Stimulated activated CD8-positive, alpha-beta memory T cell treated with anti-CD3 and anti-CD28 coated beads, Interleukin-2, amount 100 ng/mL, for 48 hours (primary cell): ENCODE measurements around the gene HM13.
"Not testable (repeated sequence)": the region's sequence is repeated elsewhere in the genome, so short reads cannot be mapped to it uniquely, and the experiment has no call there.

Experiments
- DNase-seq, 2 donors: peaks; one replicate each; pipeline ENCODE4 v3.0.0-alpha.2; 2020; ENCODE audit warnings: low read depth in 2 of 2

HM13 gene

DNA sequence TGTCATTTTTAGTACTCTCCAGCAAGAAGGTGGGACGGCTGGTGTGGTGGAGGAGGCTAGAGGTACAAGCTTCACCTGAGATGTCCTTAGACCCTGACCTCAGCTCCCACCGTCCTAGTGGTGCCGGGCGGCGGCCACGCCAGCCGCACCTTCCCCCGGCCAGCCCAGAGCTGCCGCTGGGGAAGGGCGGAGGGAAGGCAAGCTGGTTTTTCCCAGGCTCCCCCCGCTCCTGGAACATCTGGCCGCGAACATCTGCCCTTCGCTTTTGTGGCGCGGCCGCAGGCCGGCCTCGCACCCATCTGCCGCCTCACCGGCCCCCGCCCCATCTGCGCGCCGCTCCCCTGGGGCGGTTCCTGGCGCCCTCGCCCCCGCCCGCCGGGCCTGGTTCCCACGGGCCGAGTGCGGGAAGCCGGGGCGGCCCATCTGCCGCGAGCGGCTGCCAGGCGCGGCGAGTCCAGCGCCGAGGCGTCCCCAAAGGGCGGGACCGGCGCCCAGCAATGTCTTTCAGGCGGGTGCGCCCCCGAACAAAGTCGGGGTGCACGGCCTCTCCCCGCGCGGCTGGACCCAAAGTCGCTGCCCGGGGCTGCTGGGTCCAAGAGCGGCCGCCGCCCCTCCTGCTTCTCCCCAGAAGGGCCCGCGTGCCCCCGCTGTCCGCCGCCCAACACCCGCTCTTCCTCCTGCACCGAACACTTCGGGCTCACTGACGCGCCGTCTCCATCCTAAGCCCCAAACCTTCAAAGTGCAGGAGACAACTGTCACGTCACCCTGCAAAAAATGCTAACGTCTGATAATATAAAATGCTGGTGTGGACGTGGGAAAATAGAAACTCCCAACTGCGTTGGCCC, 73.5 kb downstream of the HM13 start:
- no peak for DNase-seq

DNA sequence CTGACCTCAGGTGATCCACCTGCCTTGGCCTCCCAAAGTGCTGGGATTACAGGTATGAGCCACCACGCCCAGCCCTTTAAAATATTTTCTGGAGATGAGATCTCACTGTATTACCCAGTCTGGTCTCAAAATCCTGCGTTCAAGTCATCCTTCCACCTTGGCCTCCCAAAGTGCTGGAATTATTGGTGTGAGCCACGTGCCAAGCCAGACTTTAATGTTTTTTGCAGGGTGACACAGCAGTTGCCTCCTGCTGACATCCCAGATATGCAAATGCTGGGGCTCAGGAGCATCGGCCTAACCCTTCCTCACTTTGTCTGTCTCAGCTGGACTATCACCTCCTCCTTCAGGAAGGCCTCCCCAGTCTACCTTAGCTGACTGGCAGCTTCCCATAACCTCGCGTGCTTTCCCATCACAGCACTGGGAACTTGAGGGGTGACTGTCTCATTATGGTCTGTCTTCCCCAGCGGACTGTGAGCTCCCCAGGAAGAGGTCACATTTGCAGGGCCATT, 76.5 kb downstream of the HM13 start:
- no peak for DNase-seq

DNA sequence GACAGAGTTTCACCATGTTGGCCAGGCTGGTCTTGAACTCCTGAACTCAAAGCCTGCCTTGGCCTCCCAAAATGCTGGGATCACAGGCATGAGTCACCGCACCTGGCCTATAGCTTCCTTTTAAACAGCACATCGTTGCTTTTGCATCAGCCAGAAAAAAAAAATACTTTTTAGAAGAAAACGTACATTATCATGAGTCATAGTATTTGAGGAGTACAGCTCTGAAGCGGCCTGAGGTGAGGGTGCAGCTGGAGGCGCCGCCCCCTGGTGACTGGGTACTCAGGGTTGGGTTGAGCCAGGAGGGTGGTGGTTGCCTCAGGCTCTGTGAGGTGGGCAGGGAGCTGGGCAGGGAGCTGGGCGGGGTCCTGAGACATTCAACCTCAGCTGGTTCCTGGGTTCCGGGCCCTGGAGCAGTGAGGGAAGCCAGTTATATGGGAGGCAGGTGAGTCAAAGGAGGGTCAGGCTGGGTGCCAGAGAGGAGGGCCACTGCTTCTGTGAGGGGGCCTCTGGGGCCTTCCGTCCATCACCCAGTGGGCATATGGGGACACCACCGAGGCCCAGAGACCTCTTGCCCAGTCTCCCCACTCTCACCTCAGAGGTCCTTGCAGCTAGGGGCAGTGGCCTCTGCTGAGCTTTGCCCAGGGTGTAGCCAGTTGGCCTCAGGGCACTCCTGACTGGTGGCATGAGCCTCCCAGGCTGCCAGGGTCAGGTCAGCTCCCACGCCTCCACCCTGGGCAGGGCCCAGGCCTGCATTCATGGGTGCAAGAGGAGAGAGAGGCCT, 79.2 kb downstream of the HM13 start:
- DNase-seq, result peak in 1 of 2 donors; percentile 38

DNA sequence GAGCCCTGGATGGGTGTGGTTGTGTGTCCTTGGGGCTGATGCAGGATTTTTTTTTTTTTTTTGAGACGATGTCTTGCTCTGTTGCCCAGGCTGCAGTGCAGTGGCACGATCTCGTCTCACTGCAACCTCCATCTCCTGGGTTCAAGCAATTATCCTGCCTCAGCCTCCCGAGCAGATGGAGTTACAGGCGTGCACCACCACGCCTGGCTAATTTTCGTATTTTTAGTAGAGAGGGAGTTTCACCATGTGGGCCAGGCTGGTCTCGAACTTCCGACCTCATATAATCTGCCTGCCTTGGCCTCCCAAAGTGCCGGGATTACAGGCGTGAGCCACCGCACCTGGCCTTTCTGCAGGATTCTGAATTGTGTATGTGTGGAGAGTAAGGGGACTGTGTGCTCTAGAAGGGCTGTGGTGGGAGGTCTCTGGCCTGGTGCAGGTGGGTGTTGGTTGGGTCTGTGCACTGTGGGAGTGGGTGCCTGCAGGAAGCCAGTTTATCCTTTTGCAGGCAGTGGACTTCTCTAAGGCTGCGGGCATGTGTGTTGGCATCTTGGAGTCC, 79.8 kb downstream of the HM13 start:
- no peak for DNase-seq

DNA sequence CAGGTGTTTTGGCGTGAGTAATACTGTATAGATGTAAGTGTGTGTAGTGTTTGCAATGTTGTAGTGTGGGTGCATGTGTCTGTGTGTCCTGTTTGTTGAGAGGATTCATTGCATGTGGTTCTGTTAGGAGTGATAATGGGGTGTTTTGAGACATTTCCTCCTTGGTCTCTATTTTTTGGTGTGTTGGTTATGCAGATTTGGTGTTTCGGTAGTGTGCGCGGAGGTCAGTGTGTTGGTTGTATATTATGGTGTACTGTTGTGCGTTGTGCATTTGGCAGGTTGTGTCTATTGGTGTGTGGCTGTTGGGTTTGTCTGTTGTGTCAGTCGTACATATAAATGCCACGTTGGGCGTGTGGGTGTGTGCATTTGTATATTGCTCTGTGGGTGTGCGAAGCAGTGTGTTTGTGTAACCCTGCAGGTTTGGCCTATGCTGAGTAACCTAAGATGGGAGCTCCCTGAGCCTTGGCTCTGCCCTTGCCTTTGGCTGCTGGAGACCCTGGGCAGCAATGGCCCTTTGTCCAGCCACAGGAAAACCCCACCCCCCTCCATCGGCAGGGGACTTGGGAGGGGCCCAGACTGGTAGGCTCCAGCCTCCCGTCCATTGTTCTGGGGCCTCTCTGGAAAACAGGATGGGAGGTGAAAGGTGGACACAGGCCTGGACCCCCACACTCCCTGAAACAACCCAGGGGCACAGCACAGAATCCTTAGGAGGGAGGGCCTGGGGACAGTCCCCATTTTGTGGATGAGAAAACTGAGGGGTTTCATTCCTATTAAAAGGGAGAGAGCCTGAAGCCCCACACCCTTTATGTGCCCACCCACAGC, 80.5 kb downstream of the HM13 start:
- DNase-seq, result no peak

DNA sequence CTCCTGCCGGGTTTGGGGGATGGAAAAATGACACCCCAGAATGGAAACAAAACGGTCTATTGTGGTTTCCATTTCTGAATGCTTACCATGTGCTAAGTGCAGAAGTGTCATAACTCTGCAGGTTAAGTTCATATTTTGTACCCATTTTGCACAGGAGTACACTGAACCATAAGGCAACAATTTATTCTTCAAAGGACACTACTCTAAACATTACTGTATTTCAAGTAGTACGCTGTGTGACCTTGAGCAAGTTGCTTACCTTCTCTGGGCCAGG, 81.1 kb downstream of the HM13 start:
- DNase-seq, result no peak

DNA sequence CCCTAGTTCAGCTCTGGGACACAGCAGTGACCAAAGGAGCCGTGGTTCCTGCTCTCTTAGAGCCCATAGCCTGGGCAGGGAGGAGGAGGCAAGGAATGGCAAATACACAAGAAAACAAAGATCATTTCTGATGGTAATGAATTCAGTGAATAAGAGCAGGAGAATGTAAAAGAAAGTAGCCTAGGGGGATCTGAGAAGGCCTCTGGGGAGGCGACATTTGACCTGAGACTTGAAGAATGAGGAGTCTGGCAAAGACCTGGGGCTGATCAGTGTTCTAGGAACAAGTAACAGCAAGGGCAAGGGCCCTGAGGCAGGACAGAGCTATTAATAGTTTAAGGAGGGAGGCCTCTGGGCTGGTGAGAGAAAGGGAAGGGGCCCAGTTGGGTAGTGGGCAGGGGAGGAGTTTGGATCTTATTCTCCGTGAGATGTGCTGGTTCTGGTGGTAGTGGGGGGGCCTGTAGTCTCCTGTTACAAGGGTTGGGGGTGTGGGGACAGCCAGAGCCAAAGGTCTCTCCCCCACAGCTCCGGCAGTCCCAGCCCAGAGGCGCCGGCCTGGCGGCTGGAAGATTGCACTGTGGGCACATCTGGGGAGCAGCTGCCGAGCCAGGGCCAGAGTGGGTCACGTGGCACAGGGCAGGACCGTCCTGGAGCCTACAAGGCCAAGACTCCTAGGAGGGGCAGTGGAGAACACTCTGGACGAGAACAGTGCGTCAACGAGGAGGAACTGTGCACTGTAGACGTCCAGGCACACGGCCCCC, 81.6 kb downstream of the HM13 start:
- DNase-seq, result no peak

DNA sequence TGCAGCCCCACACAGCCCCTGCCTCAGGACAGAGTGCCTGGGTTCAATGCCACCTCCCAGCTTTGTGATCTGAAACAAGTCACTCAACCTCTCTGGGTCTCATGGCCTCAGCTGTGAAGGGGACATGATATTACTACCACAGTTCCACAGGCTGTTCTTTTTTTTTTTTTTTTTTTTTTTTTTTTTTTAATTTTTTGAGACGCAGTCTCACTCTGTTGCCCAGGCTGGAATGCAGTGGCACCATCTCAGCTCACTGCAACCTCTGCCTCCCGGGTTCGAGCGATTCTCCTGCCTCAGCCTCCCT, 82.1 kb downstream of the HM13 start:
- DNase-seq, result not testable (repeated sequence)

DNA sequence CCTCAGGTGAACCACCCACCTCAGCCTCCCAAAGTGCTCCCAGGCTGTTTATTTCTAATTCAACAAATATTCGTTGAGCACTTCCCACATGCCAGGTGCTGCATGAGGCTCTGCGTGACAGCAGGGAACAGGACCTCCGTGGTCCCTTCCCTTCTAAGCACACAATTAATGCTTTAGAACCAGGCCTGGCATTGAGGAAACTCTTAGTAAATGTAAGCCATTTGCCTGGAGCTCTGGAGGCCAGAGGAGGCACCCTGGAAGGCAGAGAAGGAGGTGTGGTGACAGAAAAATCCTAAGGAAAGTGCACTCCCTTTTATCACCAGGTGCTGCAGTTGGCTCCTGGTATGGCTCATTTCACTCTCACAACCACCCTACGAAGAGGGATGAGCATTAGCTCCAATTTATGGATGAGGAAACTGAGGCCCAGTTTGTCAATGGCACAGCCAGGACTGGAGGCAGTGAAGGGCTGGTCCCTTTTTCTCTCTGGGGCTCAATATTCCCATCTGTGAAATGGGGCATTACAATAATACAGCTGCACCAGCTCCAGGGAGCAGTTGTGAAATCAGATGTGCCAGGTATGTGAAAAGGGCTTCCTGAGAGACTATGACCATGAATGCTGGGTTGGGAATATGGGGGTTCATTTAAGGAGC, 82.7 kb downstream of the HM13 start:
- no peak for DNase-seq

DNA sequence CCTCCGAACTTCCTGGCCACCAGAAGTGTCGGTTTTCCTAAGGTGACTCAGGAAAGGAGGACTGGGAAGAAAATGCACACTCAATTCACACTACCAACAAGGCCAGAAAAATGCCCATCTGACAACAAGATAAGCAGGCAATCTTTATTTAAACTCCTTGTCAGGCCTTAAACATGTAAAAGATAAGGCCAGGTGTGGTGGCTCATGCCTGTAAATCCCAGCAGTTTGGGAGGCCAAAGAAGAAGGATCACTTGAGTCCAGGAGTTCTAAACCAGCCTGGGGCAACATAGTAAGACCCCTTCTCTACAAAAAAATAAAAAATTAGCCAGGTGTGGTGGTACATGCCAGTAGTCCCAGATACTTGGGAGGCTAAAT, 83.2 kb downstream of the HM13 start:
- no peak for DNase-seq

DNA sequence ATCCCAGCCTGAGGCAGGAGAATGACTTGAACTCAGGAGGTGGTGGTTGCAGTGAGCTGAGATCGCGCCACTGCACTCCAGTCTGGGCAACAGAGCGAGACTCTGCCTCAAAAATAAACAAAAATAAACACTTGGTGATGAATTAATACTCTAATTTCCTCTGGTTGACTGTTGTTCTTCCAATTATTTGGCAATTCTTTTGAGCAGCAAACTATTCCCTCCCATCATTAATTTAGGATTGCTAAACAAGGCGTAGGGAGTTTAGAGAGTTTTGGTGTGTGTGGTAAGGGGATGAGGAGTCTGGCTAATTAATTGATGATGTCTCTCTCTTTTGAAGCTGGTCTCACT, 88.2 kb downstream of the HM13 start:
- DNase-seq, result no peak

DNA sequence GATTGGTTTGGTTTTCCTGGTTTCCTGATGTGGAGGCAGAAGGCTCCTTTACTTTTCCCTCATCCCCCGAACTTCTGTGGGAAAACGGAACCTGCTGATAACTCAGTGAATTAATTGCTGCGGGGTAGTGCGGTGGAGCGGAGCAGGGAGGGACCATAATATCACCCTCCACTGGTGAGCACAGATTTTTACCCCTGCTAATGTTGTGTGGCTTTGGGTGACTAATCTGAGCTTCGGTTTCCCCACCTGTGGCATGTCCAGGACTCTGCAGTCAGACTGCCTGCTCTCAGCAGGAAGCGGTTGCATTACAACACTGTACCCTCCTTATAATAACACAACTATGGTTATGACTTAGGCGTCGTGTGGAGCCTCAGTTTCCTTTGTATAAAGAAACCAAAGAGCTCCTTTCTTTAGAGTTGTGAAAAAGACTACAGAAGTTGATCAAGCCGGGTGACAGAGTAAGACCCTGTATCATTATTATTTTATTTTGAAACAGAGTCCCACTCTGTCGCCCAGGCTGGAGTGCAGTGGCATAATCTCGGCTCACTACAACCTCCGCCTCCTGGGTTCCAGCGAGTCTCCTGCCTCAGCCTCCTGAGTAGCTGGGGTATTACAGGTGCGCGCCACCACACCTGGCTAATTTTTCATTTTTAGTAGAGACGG, 88.7 kb downstream of the HM13 start:
- peak in 1 of 2 donors; percentile 40 for DNase-seq

DNA sequence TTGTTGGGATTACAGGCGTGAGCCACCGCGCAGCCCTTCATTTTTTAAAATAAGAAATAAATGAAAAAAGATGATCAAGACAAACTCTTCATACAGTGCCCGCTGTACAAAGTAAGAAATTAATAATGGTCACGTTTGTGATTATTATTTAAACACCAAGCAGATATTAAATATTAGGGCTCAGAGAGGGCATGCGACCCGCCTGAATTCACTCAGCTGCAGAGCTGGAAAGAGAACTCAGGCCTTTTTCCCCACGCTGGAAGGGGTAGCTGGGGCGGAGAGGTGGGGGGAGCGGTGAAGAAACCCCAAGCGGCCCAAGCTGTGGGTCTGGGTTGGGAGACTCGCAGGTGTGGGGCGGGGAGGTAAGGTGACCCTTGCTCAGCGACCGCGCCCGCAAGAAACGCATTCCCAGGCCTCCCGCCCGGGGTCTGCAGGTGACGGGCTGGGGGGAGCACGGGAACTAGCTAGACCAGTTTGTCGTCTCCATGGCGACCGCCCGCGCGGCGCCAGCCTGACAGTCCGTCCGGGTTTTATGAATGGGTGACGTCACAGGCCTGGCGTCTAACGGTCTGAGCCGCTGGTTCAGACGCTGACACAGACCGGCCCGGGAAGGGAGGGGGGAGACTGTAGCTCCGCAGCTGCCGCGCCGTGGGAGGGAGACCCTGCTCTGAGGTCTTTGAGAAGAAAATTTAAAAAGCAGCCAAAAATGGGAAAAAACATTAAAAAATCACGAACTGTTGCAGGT, 89.8 kb downstream of the HM13 start:
- peak; percentile 60 to 74 for DNase-seq

DNA sequence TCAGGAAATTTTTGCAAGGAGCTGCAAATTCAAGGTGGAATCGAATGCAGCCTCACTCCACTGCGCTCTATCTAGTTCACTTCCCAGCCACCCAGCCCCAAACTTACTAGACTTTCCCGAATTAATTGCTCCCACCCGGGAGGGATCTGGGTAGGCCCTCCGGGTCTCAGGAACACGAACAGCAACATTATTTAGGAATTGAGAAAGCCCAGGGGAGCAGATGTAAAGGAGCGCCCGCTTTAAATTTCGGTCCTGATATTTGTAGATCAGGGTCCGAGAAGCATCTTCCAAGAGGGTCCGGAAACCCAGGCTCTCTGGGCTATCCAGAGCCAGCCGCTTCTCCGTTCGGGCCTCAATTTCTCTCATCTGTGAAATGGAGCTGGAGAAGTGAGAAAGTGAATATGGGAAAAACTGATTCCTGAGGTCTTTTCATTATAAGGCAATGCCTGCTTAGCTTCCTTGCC, 90.4 kb downstream of the HM13 start:
- no peak for DNase-seq

DNA sequence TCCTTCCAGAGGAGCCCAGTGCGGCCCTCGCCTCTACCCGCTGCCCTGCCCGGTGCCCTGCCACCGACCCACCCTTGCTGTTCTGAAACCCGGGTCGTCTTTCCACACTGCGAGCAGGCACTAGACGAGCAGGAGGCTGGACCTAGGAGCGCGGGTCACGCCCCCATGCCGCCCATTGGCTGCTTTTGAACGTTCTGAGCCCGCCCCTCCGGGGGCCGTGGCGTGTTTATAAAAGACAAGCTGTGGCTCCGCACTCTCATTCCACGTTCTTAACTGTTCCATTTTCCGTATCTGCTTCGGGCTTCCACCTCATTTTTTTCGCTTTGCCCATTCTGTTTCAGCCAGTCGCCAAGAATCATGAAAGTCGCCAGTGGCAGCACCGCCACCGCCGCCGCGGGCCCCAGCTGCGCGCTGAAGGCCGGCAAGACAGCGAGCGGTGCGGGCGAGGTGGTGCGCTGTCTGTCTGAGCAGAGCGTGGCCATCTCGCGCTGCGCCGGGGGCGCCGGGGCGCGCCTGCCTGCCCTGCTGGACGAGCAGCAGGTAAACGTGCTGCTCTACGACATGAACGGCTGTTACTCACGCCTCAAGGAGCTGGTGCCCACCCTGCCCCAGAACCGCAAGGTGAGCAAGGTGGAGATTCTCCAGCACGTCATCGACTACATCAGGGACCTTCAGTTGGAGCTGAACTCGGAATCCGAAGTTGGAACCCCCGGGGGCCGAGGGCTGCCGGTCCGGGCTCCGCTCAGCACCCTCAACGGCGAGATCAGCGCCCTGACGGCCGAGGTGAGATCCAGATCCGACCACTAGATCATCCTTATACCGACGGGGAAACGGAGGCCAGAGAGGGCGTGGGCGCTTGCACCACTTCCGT, 91.0 kb downstream of the HM13 start, which contains the start of gene ID1:
ID1 (plus strand) TSS at position 259 of the 871 bp plus-strand sequence; CDS start at position 358, 99 bp downstream.
- peak; percentile 73 to 85 for DNase-seq

DNA sequence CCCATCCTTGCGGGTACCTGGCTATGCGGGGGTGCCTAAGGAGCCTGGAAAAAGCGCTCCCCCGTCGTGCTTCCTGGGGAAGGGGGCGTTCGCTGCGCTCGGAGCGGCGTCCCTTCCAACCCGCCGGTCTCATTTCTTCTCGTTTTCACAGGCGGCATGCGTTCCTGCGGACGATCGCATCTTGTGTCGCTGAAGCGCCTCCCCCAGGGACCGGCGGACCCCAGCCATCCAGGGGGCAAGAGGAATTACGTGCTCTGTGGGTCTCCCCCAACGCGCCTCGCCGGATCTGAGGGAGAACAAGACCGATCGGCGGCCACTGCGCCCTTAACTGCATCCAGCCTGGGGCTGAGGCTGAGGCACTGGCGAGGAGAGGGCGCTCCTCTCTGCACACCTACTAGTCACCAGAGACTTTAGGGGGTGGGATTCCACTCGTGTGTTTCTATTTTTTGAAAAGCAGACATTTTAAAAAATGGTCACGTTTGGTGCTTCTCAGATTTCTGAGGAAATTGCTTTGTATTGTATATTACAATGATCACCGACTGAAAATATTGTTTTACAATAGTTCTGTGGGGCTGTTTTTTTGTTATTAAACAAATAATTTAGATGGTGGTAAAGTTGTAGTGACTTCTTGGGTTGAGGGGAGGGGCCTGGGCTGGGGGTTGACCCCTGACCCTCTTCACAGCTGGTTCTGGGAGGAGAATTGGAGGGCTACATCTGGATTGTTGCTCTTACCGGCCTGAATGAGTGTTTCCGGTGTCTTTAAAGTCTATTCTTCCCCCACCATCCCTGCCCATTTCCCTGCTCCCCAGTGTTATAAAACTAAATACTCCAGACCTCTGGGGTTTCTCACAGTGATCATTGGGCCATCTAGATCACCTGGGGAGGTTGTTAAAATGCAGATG, 91.9 kb downstream of the HM13 start:
- peak in 1 of 2 donors; percentile 4 for DNase-seq
